GM18867 (cell line): Measurements from ENCODE around the gene ME3.

Source experiments
- ATAC-seq: cut with Tn5 transposase; IDR thresholded peaks from one replicate; pipeline ENCODE4 v1.9.1; 2021; ENCODE audit warnings: mild to moderate bottlenecking, moderate library complexity; ENCODE audit not compliant: unreplicated experiment

Gene ME3

GRCh38 chr11:86672007-86672621, at the start of gene ME3:
Gene ME3 (minus strand): TSS chr11:86672616.
- no peak for ATAC-seq

- no peak for ATAC-seq
These were observed 49.6 kb upstream of the ME3 start for GRCh38 chr11:86722006-86722405.

GRCh38 chr11:86720546-86720945, 48.1 kb upstream of the ME3 start:
- ATAC-seq, result no peak

GRCh38 chr11:86719781-86720463, 47.5 kb upstream of the ME3 start:
- ATAC-seq, result no peak

- ATAC-seq, result no peak
These were observed 46.6 kb upstream of the ME3 start for GRCh38 chr11:86718999-86719398.

- no peak for ATAC-seq
These were observed 46.1 kb upstream of the ME3 start for GRCh38 chr11:86718521-86718920.

- no peak for ATAC-seq
These were observed 45.5 kb upstream of the ME3 start for GRCh38 chr11:86717817-86718501.

GRCh38 chr11:86715611-86716010, 43.2 kb upstream of the ME3 start:
- no peak for ATAC-seq

- no peak for ATAC-seq
These were observed 41.1 kb upstream of the ME3 start for GRCh38 chr11:86713552-86713951.

GRCh38 chr11:86710936-86711335, 38.5 kb upstream of the ME3 start:
- no peak for ATAC-seq

GRCh38 chr11:86708669-86709068, 36.3 kb upstream of the ME3 start:
- no peak for ATAC-seq

GRCh38 chr11:86706338-86707131, 34.1 kb upstream of the ME3 start:
- no peak for ATAC-seq

- no peak for ATAC-seq
These were observed 32.3 kb upstream of the ME3 start for GRCh38 chr11:86704710-86705109.

- ATAC-seq, result no peak
These were observed 31.6 kb upstream of the ME3 start for GRCh38 chr11:86703987-86704386.

- ATAC-seq, result no peak
These were observed 30.0 kb upstream of the ME3 start for GRCh38 chr11:86702220-86702983.

GRCh38 chr11:86699040-86699791, 26.8 kb upstream of the ME3 start:
- no peak for ATAC-seq

GRCh38 chr11:86698639-86699038, 26.2 kb upstream of the ME3 start:
- ATAC-seq, result no peak

- no peak for ATAC-seq
These were observed 24.0 kb upstream of the ME3 start for GRCh38 chr11:86696451-86696850.

GRCh38 chr11:86696004-86696403, 23.6 kb upstream of the ME3 start:
- no peak for ATAC-seq

- ATAC-seq, result no peak
These were observed 23.0 kb upstream of the ME3 start for GRCh38 chr11:86695373-86695772.
